Measurements from ENCODE around the gene PDZD8.

The PDZD8 gene

DNA sequence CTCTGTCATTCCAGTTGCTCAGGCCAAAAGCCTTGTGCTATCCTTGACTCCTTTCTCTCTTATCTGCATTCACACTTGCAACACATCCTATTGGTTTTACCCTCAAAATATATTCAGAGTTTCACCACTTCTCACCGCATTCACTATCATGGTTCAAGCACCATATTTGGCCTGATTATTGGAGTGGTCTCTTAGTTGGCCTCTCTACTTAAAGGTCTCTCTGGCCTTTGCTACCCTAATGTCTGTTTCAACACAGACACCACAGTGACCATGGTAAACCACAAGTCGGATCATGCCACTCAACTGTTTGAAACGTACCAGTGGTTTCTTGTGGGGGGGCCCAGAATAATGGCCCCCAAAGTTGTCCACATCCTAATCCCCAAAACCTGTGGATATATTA, 15.2 kb upstream of the PDZD8 start:
- no peak for DNase-seq

DNA sequence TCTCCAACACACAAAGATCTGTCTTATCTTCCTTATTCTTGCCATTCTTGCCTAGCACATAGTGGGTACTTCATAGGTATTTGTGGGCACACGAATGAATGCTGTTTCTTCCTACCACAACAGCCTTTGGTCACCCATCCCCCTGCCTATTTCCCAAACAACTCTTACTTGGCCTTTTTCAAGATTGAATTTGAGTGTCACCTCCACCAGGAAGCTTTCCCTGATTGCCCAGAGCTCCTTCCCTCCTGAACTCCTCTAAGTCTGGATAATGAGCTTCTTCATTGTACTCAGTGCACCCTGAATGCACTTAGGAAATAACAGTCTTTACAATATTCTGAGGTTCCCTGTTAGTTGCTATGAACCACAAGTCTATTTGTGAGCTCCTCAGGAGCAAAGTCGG, 11.6 kb upstream of the PDZD8 start:
- no peak for DNase-seq

DNA sequence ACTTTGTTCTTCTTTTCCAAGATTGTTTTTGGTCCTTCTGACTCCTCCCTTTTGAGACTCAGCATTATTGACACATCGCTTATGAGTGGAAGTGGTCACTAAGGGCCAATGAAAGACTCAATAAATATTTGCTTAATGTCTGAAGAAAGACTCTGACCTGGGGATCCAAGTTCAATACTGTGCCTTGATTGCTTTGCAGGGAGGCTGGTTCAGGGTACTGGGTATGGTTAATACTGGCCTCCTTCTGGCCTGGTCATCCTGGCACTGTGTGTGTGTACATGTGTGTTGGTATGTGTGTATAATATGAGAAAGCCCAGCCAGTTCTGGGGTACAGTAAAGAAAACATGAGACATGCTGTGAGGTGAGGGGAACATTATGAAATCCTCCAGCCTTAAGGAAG, 7.6 kb upstream of the PDZD8 start:
- DNase-seq = no peak

DNA sequence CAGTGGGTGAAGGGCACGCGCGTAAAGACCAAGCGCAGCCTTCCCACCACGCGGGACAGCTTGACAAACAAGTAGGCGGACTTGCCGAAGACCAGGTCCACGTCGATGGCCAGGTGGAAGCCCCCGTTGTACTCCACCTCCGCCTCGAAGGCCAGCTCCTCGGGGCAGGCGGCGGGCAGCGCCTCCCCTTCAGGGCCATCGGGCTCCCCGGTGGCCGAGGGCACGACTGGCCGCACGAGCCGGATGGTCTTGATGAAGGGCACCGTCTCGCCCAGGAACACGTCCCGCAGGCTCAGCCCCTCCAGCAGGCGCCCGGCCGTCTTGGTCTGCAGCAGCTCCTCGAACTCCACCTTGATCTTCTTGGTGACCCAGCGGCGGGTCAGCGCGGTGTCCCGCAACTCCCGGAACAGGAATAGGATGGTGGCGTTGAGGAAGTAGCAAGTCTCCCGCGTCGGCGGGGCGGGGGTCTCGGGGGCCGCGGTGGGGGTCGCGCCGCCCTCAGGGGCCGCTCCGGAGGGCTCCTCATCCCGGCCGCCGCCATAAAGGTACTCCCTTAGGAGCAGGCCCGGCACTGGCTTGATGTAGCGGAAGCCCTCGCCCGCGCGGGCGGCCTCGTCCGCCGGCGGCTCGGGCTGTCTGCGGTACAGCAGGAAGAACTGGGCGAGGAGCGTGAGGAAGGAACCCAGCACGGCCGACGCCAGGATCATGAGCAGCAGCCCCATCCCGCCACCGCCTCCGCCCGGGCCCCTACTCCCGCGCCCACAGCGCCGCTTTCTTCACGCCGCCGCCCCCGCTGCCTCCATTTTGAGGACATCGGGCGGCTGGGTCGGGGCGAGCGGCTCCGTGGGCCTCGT, 507 bp downstream of the PDZD8 start:
- peak; percentile 43 for DNase-seq

DNA sequence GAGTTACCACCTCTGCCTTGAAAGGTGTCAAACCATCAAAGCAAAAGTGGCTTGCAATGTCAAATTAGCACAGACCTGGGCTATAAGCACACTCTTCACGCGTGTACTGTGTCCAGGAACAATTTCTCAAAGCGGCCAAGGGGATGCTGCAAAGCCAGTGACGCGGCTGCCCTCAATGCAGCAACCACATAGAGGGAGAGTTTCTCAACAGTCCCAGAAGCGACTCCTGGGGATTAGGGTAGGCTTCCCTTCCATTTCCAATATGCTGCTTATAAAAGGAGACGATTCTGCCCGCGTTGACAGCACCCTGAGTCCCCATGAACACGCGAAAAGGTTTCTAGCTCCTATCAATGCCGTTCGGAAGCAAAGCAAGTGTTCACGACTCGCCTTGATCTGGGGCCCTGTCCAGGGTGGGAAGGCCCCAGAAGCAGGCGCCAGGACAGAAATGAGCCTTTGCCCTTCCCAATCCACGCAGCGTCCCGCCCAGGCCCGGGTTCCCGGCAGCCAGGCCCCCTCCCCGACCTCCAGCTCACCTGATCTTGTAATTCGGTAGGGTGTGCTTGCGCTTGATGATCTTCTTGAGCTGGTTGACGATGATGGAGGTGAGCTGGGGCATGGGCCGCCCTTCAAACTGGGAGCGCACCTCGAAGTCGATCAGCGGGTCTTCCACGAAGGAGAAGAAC, 1.3 kb downstream of the PDZD8 start:
- peak; percentile 24 for DNase-seq

DNA sequence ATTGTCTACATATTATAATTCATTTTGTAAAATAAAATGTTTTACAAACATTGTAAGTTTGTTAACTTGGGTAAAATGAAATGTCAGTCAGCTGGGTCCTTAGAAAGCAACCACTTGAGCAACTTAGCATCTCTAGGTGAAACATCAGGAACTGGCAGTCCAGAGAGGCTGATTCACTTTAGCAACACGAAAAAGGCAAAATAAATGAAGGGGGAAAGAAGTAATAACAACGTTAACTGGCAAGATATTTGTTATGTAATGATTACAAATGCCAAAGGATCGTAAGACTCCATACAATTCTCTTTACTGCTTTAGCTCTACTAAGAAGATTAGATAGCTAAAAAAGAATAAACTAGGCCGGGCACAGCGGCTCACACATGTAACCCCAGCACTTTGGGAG, 5.0 kb downstream of the PDZD8 start:
- DNase-seq = no peak

DNA sequence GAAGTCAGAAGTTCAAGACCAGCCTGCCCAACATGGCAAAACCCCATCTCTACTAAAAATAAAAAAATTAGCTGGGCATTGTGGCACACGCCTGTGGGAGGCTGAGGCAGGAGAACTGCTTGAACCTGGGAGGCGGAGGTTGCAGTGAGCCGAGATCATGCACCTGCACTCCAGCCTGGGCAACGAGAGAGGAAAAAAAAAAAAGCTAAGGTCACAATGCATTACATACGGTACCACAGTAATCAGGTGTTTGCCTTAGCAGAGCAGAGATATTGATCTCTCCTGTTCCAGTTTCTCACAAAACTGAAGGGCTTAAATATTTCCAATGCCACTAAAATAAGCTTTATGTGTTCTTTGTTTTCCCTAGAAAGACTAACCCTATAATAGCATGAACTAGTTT, 7.5 kb downstream of the PDZD8 start:
- DNase-seq = no peak

DNA sequence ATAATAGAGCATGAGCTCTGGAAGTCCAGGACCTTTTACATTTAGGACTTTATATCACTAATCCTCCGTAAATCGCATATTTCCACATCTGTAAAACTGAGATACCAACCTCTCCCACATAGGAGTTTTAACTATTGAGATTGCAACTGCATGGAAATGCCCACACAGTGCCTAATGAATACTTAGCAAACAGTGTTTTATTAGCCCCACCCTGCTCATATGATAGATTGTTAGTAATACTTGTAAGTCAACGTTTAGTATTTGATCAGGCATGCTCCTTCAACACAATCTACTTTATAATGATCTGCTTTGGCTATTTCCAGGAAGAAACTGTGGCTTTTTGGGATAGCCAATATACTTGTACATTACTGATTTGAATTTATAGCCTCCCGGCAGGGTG, 8.5 kb downstream of the PDZD8 start:
- DNase-seq = no peak

DNA sequence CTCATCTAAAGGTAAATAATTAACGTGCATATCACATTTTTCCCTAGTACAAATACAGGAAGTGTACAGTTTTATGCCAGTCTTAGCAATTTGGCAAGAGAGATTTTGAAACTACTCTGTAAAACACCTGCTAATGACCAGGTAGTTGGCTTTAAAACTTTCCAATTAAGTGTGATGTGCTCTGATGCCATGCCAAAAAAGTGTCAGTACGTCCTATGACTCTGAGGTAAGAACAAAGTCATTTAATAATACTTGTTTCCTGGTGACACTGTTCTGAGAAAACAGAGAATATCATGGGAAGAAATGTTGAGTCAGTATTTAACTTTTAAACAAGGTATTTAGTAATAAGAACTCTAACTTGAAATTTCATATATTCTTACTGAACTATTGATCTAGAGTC, 9.6 kb downstream of the PDZD8 start:
- DNase-seq = no peak

DNA sequence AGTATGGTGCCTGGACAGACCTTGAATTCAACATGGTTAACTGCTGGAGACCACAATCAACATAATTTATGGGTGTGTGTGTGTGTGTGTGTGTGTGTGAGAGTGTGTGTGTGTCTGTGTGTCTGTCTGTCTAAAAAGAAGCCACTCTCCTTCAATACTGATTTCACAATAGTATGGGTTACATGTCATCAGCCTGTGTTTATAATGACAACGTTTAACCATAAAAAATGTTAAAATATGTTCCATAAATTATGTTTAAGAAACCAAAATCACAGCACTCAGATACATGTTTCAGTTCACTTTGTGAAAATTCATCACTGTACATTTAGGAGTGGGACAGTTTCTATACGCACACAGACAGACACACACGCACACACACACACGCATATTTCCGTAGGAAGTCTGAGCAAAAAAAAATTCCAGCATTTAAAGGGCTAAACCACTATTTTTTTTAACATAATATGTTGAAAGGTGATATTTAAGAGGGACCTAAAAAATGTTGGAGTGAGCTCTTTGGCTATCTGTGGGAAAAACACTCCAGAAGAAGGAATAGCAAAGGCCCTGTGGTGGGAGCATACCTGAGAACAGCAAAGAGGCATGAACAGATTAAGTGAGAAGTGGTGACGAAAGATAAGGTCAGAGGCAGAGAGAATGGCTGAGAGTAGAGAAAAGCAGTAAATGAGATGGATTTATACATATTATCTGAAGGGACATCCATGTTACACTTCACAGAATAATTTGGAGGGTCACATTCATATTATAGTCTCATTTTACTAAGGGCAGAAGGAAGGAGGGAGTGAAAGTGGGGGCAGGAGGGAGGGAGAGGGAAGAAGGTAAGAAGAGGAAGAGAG, 10.9 kb downstream of the PDZD8 start:
- no peak for DNase-seq

DNA sequence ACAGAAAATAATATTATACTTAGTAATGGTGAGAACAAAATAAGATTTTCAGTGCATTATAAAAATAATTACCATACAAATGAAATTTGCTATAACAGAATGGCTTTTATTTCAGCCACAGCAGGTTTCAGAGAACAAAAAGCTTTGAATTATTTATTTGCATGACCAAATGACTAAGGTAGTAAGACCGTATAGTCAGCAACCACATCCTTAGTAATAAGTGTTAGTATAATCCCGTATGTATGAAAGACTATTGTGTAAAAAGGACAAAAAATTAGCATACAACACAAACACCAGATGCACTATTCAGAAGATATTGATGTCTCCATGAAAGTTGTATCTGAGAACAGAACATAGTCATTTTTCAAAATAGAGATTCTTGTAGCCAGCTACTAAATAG, 12.2 kb downstream of the PDZD8 start:
- no peak for DNase-seq

DNA sequence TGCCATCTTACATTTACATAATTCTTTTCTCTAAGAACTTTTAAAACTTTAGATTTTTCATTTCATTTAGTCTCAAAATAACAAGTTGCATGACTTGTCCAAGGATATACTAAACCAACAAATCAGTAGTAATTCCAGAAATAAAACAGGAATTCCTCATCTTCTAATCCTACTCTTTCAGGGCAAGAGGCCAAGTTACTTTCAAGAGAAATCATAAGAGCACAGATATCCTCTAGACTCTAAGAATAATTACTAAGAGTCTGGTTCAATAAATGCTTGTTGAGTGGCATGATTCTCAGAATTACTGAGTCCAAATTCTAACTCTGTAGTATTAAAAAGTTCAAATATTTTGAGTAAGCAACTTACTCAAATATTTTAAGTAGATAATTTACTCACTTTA, 12.9 kb downstream of the PDZD8 start:
- DNase-seq = no peak

DNA sequence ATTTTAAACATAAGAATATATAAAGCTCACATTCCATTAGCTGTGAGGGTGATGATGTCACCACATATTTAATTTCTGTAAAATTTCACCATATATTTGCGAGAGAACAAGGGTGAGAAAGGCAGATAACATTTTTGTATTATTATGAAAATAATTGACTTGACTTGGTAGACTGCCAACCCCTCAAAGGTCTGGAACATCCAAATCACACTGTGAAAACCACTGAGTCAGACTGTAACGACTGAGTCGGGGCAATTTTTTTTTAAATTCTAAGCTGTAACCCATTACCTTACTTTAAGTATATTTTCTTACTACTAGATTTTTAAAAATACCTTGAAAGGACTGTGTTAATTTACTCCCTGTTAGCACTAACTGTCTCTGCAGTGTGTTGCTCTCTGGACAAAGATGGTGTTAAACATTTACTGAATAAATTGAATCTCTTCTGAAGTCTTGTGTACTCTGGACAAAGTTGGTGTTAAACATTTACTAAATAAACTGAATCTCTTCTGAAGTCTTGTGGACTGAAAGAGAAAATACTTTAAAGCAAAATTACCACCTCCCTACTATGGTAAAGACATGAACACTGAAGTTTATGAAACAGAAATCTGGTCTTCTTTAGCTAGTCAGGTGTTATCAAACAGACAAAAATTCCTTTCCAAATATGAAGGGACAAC, 14.1 kb downstream of the PDZD8 start:
- no peak for DNase-seq

DNA sequence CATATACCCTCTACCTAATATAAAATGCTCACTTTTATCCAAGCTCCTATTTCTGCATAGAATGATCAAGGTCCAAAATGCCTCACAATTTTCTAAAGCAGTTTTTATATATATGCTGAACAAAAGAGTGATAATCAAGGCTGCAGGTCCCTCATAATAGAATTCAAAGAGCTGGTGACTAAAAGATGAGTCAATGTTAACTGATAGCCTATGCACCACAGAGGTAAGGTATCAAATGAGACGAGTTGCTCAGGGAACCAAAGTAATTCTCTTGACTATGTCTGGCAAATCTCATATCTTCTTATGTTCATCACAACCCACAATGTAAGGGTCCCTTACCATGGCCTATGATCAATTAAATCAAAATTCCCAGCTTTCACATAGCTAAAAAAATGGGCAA, 15.2 kb downstream of the PDZD8 start:
- no peak for DNase-seq

DNA sequence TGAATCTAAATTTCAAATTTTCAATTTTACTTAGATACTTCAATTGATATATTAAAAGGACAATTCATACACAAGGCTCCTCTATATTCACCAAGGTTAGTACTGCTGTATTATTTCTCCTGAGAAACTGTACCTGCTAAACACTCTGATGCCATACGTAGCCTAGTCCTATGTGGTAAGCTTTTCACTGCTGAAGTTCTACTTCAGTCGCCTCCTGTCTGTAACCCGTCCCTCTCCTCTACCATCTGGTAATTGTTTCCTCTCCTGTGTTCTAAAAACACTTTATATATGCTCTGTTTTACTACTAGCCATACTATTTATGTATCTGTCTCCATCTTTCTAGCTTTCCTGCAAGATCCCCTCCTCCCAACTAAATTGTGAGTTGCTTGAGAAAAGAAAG, 20.2 kb downstream of the PDZD8 start:
- DNase-seq = no peak

DNA sequence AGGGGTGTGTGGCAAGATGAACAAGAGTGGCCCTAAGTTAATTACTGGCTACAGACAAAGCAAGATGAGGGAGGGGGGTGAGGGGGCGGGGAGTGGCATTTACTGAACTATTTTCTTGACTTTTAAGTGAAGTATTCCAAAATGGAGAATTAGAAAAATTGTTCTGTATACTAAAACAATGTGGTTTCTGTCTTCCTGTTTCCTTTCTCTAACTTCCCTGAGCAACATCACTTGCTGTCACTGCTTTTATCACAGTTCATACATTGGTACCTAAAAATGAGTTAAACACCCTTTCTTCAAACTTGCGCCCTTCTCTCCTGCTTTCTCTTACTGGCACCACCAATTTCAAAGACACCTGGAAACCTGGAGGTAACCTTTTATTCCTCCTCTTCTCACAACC, 21.6 kb downstream of the PDZD8 start:
- DNase-seq = no peak

DNA sequence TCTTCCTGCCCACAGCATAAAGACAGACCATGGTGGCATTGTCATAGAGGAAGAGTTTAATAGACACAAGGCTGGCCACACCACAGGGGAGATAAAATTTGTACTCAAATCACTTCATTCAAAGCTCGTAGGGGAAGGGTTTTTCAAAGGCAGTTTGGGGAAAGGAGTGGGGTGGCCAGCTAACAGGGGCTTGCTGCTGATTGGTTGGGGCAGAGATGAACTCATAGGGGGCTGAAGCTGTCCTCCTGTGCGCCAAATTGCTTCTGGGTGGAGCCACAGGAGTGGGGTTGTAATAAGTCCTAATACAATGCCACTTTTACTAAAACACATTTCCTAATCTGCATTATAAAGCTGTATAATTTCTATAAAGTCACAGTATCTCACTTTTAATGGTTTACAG, 22.5 kb downstream of the PDZD8 start:
- DNase-seq = no peak

DNA sequence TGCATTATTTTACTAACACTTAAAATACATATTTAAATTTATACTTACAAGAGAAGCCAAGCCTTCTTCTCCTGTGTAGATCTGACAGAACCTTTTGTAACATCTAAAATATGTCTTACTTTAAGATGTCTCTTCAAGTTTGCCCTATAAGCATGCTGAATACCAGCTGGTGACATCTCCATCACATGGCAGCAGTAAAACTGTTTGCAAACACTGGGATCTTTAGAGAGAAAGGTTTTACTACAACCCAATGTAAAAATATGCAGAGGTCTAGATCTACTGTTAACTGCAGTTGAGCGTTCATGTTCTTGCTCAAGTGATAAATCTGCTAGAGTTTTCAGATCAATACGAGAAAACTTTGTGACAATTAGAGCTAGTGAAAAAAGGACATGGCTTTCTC, 23.2 kb downstream of the PDZD8 start:
- DNase-seq = no peak

DNA sequence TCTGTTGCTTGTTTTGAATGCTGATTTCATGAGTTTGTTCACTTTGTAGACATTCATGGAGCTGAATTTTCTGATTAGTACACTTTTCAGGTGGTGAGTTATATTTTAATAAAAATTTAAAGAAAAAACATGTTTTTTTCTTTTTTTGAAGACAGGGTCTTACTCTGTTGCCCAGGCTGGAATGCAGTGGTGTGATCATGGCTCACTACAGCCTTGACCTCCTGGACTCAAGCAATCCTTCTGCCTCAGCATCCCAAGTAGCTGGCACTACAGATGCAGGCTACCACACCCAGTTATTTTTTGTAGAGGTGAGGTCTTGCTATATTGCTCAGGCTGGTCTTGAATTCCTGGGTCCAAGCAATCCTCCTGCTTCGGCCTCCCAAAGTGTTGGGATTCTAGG, 23.7 kb downstream of the PDZD8 start:
- DNase-seq = no peak

DNA sequence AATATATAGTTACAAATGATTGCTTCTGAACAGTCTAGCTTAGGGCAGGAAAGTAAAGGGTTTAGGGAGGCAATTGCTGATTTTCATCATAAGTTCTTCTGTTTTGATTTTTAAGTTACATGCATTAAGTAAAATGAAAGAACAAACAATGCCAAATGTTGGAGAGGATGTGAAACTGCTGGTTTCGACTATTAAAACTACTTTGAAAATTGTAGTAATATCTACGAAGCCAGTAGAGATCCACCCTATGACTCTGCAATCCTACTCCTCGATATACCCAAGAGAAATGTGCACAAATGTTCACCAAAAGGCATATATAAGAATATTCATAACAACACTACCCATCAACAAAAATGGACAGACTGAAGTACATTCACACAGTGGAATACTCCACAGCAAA, 24.3 kb downstream of the PDZD8 start:
- DNase-seq = no peak

DNA sequence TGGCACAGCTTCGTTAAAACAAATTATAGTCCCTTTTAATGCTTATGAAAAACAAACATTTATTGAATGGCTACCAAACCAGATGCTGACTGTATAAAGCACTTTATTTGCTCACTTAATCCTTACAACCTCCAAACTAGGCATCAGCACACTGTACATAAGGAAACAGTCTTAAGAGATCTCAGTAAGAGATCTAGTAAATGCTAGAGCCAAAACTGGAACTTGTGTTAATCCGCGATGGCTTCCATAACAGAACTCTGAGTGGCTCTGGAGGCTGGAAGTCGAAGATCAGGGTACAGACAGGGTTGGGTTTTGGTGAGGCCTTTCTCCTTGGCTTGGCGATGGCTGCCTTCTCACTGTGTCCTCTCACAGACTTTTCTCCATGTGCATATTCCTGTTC, 27.0 kb downstream of the PDZD8 start:
- DNase-seq = no peak

DNA sequence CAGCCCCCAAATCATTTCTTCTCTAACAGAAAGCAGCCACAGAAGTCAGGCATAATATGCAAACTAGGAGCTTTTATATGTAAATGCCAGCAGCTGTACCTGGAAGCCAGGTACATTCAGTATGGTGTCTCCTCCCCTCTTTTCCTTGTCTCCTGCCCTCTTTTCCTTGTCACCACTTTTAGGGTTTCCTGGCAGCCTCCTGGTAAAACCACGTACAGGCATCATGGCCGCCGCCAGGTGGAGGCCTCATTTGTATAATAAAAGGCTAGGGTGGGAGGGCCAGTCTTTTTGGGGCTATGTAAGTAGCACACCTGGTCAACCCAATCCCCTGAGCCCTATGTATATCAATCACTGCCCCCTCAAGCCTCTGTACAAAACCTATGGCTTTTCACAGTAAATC, 28.7 kb downstream of the PDZD8 start:
- no peak for DNase-seq

DNA sequence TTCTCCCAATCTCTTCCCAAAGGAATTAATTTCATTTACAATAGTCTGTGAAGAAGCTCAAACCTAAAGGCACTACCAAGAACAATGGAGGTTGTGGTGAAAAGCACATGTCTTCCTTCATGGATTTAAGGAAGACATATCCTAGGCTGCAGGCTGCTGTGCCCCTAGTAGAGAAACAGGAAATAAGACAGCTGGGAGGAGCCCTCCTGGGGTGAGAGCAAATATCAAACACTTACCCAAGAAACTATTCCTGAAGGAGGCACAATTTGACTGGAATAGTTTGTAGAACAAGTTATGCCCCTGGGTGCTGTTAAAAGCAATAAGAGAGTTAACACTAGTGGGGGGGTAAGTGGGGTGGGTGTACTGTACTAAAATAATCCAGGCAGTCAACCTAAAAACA, 30.1 kb downstream of the PDZD8 start:
- no peak for DNase-seq

Measured in activated CD4-positive, alpha-beta T cell treated with anti-CD3 and anti-CD28 coated beads for 48 hours (primary cell).